Measurements from ENCODE around the gene IQSEC3.
A peak's percentile ranks its signal among the peaks of the same experiment; 100 is the strongest.
"Not testable (repeated sequence)": the region's sequence is repeated elsewhere in the genome, so short reads cannot be mapped to it uniquely, and the experiment has no call there.

Gene IQSEC3

GRCh38 chr12:53735-54730 lies 12.5 kb upstream of the IQSEC3 start:
- no peak for DNase-seq

- no peak for DNase-seq
Measured at GRCh38 chr12:54750-55535, 11.6 kb upstream of the IQSEC3 start.

- peak; percentile 27 for DNase-seq
Measured at GRCh38 chr12:56683-57346, 9.8 kb upstream of the IQSEC3 start.

- DNase-seq, result no peak
Measured at GRCh38 chr12:57539-57938, 9.0 kb upstream of the IQSEC3 start.

GRCh38 chr12:58832-59231 lies 7.7 kb upstream of the IQSEC3 start:
- DNase-seq, result no peak

GRCh38 chr12:61845-62244 lies 4.7 kb upstream of the IQSEC3 start:
- DNase-seq, result not testable (repeated sequence)

- DNase-seq, result not testable (repeated sequence)
Measured at GRCh38 chr12:65491-66063, 990 bp upstream of the IQSEC3 start.

- DNase-seq, result peak; percentile 60
Measured at GRCh38 chr12:66782-67504, 376 bp downstream of the IQSEC3 start.

- not testable (repeated sequence) for DNase-seq
Measured at GRCh38 chr12:69677-70076, 3.1 kb downstream of the IQSEC3 start.

- DNase-seq, result not testable (repeated sequence)
Measured at GRCh38 chr12:70541-70940, 4.0 kb downstream of the IQSEC3 start.

GRCh38 chr12:72018-72417 lies 5.5 kb downstream of the IQSEC3 start:
- not testable (repeated sequence) for DNase-seq

- not testable (repeated sequence) for DNase-seq
Measured at GRCh38 chr12:74420-75190, 8.0 kb downstream of the IQSEC3 start.

GRCh38 chr12:75541-75940 lies 9.0 kb downstream of the IQSEC3 start:
- DNase-seq, result not testable (repeated sequence)

GRCh38 chr12:76102-76501 lies 9.5 kb downstream of the IQSEC3 start:
- DNase-seq, result not testable (repeated sequence)

GRCh38 chr12:76551-76950 lies 10.0 kb downstream of the IQSEC3 start:
- DNase-seq, result not testable (repeated sequence)

- DNase-seq, result not testable (repeated sequence)
Measured at GRCh38 chr12:77101-77719, 10.6 kb downstream of the IQSEC3 start.

GRCh38 chr12:77769-78383 lies 11.3 kb downstream of the IQSEC3 start:
- peak; percentile 31 for DNase-seq

- DNase-seq, result no peak
Measured at GRCh38 chr12:78981-79380, 12.4 kb downstream of the IQSEC3 start.

- no peak for DNase-seq
Measured at GRCh38 chr12:80681-81190, 14.2 kb downstream of the IQSEC3 start.

- DNase-seq, result no peak
Measured at GRCh38 chr12:82740-83139, 16.2 kb downstream of the IQSEC3 start.
